ENCODE results near the gene ACKR2.
"Not testable (repeated sequence)": the region's sequence is repeated elsewhere in the genome, so short reads cannot be mapped to it uniquely, and the experiment has no call there.

ACKR2 gene

DNA sequence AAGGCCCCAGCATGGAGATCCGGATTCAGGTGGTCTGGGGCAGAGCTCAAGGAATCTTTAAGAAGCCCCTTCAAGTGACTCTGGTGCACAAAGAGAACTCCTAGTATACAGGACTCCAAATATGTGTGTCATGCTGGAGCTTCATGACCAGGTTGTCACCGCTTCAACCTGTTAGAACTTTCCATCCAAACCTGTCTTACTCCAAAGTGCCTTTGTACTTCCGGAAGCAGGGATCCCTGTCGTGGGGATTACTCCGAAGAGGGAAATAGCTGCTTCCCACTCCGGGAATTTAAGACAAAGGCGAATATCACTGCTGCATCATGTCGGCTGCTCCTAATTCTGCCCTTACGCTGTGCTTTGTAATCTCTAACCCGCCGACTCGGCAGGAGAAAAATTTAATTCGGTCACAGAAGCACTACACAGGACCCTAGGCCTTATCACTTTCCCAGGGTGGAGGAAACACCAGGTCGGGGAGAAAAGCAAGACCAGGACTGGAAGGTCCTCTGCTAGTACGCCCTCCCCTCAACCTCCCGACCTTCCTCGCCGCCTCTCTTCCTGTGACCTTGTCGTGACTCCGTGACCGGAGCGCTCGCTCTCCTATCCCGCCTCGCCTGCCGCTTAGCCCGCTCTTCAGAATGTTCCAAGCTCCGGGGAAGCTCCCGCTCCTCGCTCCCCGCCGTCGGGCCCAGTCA, 5.7 kb upstream of the ACKR2 start:
- H3K9me3 ChIP-seq (ENCODE audit: control insufficient read depth, low read length): no peaks in the 10 kb centered on the region
- H3K4me3 ChIP-seq (ENCODE audit: low read length): peak overlapping the region; percentile 59
- no peaks in the 10 kb centered on the region for H3K36me3 ChIP-seq (ENCODE audit: control insufficient read depth, insufficient read depth, low read length)
- peak overlapping the region; percentile 100 for H3K9ac ChIP-seq (ENCODE audit: low read length)
- H3K4me1 ChIP-seq (ENCODE audit: control insufficient read depth, insufficient read depth, low read length): peaks cover 21% of the 10 kb centered on the region
- no peaks in the 10 kb centered on the region for H3K27me3 ChIP-seq (ENCODE audit: control insufficient read depth, insufficient read depth, low read length)

DNA sequence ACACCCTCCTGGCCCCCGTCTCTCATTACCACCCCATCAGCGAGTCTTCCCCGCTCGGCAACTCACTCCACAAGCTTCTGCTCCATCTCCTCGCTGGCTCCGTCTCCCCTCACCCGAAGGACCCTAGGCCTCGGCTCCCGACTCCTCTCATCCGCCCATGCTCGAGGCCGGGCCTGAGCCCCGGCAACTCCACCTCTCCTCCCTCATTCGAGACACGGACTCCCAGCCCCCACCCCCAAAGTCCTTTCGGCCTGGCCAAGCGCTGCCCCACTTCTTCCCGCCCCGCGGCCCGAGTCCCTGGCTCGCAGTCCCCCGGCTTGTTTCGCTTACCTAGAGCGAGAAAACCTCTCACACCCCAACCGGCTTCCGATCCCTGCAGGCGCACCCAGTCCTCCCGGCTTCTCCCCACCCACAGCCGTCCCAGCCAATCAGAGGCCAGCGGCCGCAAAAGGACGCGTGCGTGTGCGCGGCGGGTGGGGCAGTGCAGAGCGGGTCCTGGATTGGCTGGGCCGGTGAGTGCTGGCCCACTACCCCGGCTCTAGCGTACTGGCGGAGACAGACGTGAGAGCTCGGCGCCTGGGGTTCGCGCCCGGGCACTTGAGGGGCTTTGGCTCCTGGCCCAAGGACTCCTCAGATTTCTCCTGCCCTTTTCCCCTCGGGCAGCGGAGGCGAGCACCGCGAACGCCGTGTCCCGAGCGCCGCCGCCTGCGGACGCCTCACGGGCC, 5.0 kb upstream of the ACKR2 start, which contains the start of gene HIGD1A:
TSS of gene HIGD1A (minus strand) at position 385 of the 725 bp plus-strand sequence. CDS start 10,237 bp downstream, outside the sequence.
- H3K9ac ChIP-seq (ENCODE audit: low read length): peak within 1 kb of the TSS; percentile 100
- peak within 1 kb of the TSS; percentile 59 for H3K4me3 ChIP-seq (ENCODE audit: low read length)
- no peaks in the 10 kb centered on the region for H3K36me3 ChIP-seq (ENCODE audit: control insufficient read depth, insufficient read depth, low read length)
- H3K9me3 ChIP-seq (ENCODE audit: control insufficient read depth, low read length): no peaks in the 10 kb centered on the region
- H3K27me3 ChIP-seq (ENCODE audit: control insufficient read depth, insufficient read depth, low read length): no peaks in the 10 kb centered on the region
- H3K4me1 ChIP-seq (ENCODE audit: control insufficient read depth, insufficient read depth, low read length): peaks cover 21% of the 10 kb centered on the region

DNA sequence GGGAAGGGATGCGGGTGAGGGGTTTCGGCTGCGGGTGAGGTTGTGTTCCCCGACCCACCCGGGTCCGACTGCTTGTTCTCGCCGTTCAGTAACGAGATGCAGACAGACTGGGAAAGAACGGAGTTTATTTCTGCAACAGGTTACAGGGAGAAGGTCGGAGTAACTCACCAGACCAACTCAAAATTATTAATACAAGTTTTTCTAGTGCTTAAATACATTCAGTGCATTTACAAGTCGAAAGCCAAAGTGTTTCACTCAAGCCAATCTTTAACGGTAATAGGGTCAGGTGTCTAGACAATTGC, 4.5 kb upstream of the ACKR2 start:
- no peaks in the 10 kb centered on the region for H3K36me3 ChIP-seq (ENCODE audit: control insufficient read depth, insufficient read depth, low read length)
- peaks cover 20% of the 10 kb centered on the region for H3K4me1 ChIP-seq (ENCODE audit: control insufficient read depth, insufficient read depth, low read length)
- H3K9me3 ChIP-seq (ENCODE audit: control insufficient read depth, low read length): no peaks in the 10 kb centered on the region
- H3K9ac ChIP-seq (ENCODE audit: low read length): peak overlapping the region; percentile 100
- H3K27me3 ChIP-seq (ENCODE audit: control insufficient read depth, insufficient read depth, low read length): no peaks in the 10 kb centered on the region
- H3K4me3 ChIP-seq (ENCODE audit: low read length): peak overlapping the region; percentile 26

DNA sequence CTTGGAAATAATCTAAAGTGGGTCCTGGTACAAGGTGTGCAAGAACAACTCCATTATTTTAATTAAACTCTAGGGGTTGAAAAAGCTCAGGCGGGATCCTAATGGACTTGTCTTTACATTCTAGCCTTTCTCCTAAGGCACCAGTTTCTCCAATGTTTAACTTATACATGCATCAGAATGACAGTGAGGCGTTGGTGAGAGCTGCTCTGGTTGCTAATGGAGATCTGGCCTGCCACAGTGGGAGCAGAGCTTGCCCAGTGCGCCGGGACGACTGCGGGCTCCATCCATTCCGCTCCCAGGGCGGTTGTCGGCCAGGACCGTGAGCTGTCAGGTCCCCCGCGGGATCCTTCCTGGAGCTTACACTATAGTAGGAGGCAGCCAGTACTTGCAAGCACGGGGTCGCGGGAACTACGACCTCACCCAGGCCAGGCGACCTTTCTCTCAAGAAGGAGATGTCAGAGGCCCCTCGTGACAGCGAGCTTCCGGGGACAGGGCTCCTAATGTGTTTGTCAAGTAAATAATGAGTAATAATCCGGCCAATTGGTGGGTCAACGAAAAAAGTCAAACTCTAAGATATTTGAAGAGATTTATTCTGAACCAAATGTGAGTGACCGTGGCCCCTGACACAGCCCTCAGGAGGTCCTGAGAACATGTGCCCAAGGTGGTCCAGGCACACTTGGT, 4.0 kb upstream of the ACKR2 start:
- Histone ChIP-seq H3K36me3 (ENCODE audit: control insufficient read depth, insufficient read depth, low read length) (no peaks in the 10 kb centered on the region), H3K27me3 (ENCODE audit: control insufficient read depth, insufficient read depth, low read length) (no peaks in the 10 kb centered on the region), H3K4me3 (ENCODE audit: low read length) (peak overlapping the region; percentile 26), H3K9ac (ENCODE audit: low read length) (peak overlapping the region; percentile 100), H3K9me3 (ENCODE audit: control insufficient read depth, low read length) (no peaks in the 10 kb centered on the region), H3K4me1 (ENCODE audit: control insufficient read depth, insufficient read depth, low read length) (peaks cover 16% of the 10 kb centered on the region)

DNA sequence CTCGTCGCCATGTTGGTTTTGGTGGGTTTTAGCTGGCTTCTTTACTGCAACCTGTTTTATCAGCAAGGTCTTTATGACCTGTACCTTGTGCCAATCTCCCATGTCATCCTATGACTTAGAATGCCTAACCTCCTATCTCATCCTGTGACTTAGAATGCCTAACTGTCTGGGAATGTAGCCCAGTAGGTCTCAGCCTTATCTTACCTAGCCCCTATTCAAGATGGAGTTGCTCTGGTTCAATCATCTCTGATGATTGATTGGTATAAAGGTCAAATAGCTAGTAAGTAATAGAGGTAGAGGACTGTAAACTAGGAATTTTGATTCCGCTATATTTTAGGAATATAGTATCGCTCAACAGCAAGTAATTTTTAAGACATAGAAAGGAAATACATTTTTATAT, 1.3 kb upstream of the ACKR2 start:
- Histone ChIP-seq H3K27me3 (ENCODE audit: control insufficient read depth, insufficient read depth, low read length) (no peaks in the 10 kb centered on the region), H3K9me3 (ENCODE audit: control insufficient read depth, low read length) (no peaks in the 10 kb centered on the region), H3K4me3 (ENCODE audit: low read length) (no peak overlapping the region), H3K36me3 (ENCODE audit: control insufficient read depth, insufficient read depth, low read length) (no peaks in the 10 kb centered on the region), H3K4me1 (ENCODE audit: control insufficient read depth, insufficient read depth, low read length) (peaks cover 5% of the 10 kb centered on the region), H3K9ac (ENCODE audit: low read length) (no peak overlapping the region)

DNA sequence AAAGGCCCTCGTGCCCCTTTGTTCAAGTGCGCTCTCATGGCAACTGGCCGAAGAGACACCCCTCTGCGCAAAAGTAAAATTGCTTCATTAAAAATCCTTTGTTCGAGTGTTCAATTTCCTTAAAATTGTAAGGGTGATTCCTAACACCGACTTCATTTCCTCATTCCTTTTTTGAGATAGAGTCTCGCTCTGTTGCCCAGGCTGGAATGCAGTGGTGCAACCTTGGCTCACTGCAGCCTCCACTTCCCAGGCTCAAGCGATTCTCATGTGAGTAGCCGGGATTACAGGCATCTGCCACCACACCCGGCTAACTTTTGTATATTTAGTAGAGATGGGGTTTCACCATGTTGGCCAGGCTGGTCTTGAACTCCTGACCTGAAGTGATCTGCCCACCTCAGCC, 1.5 kb downstream of the ACKR2 start:
- peaks cover 16% of the 10 kb centered on the region for H3K4me1 ChIP-seq (ENCODE audit: control insufficient read depth, insufficient read depth, low read length)
- not testable (repeated sequence) for H3K9me3 ChIP-seq (ENCODE audit: control insufficient read depth, low read length); H3K4me3 ChIP-seq (ENCODE audit: low read length); H3K36me3 ChIP-seq (ENCODE audit: control insufficient read depth, insufficient read depth, low read length); H3K9ac ChIP-seq (ENCODE audit: low read length); H3K27me3 ChIP-seq (ENCODE audit: control insufficient read depth, insufficient read depth, low read length)

DNA sequence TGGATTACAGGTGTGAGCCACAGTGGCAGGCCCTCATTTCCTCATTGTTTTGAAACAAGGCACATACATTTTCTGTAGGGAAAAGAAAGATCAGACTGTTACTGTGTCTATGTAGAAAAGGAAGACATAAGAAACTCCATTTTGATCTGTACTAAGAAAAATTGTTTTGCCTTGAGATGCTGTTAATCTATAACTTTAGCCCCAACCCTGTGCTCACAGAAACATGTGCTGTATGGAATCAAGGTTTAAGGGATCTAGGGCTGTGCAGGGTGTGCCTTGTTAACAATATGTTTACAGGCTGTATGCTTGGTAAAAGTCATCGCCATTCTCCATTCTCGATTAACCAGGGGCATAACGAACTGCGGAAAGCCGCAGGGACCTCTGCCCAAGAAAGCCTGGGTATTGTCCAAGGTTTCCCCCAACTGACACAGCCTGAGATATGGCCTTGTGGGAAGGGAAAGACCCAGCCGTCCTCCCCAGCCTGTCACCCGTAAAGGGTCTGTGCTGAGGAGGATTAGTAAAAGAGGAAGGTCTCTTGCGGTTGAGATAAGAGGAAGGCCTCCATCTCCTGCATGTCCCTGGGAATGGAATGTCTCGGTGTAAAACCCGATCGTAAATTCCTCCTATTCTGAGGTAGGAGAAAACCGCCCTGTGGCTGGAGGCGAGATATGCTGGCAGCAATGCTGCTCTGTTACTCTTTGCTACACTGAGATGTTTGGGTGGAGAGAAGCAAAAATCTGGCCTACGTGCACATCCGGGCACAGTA, 2.1 kb downstream of the ACKR2 start:
- not testable (repeated sequence) for H3K9me3 ChIP-seq (ENCODE audit: control insufficient read depth, low read length); H3K9ac ChIP-seq (ENCODE audit: low read length); H3K27me3 ChIP-seq (ENCODE audit: control insufficient read depth, insufficient read depth, low read length); H3K36me3 ChIP-seq (ENCODE audit: control insufficient read depth, insufficient read depth, low read length); H3K4me3 ChIP-seq (ENCODE audit: low read length)
- peaks cover 20% of the 10 kb centered on the region for H3K4me1 ChIP-seq (ENCODE audit: control insufficient read depth, insufficient read depth, low read length)

DNA sequence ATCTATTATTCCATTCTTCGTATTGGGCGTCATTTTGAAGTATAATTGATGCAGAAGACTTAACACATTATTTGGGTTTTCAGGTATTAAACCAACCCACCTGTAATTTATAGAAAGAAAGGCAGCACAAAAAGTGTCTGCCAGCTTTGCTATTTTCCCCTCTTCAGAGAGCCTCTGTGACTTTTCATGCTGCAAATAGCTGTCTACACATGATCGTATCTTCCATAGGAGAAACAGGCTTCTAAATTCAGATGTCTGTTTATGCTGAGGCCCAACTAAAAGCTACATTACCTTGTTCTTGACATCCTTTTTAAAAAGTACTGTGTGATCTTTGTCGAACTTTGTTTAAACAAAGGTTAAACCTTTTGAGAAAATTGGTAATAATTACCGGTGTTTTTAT, 5.0 kb downstream of the ACKR2 start:
- H3K9me3 ChIP-seq (ENCODE audit: control insufficient read depth, low read length): no peaks in the 10 kb centered on the region
- H3K36me3 ChIP-seq (ENCODE audit: control insufficient read depth, insufficient read depth, low read length): no peaks in the 10 kb centered on the region
- H3K4me1 ChIP-seq (ENCODE audit: control insufficient read depth, insufficient read depth, low read length): peaks cover 23% of the 10 kb centered on the region
- no peak overlapping the region for H3K4me3 ChIP-seq (ENCODE audit: low read length)
- H3K27me3 ChIP-seq (ENCODE audit: control insufficient read depth, insufficient read depth, low read length): no peaks in the 10 kb centered on the region
- H3K9ac ChIP-seq (ENCODE audit: low read length): no peak overlapping the region

DNA sequence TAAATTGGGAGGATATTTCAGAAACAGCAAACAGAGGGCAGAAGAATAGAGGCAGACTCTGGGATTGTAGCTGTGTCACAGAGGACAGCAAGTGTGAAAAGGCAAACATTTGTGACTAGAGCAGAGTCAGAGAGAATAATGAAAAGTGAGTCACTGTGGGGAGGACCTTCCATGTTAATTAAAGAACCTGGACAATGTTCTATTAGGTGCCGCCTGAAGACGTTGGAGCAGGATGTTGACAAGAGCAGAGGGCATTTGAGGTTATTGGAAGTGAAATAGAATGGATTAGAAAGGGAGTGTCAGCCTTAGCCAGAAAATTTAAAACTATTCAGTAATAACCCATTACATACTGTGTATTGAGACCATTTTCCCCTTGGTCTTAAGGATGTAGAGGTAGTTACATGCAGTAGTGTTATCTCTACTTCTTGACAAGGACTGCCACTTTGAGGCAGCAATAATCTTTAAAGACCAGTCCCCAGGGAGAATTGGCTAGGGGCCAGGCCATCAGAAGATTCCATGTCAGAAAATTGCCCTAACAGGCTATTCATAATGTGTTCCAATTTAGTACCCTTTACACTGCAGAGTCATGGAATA, 5.8 kb downstream of the ACKR2 start:
- Histone ChIP-seq H3K9ac (ENCODE audit: low read length) (no peak overlapping the region), H3K36me3 (ENCODE audit: control insufficient read depth, insufficient read depth, low read length) (no peaks in the 10 kb centered on the region), H3K4me3 (ENCODE audit: low read length) (no peak overlapping the region), H3K9me3 (ENCODE audit: control insufficient read depth, low read length) (no peaks in the 10 kb centered on the region), H3K27me3 (ENCODE audit: control insufficient read depth, insufficient read depth, low read length) (no peaks in the 10 kb centered on the region), H3K4me1 (ENCODE audit: control insufficient read depth, insufficient read depth, low read length) (peaks cover 31% of the 10 kb centered on the region)

DNA sequence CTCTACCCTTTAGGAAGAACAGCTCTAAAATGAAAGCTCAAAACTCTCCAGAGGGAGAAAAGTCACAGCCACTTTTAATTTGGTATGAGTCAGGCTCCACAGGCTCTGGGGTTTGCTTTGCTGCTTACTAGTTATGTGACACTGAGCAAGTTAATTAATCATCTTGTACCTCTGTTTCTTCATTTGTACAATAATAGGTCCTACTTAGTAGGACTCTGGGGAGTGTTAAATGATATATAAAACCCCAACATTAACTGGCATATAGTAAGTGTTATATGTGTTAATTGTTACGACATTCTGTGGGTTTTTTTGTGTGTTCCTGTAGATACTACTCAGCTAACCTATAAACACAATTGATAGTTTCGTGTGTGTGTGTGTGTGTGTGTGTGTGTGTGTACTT, 6.6 kb downstream of the ACKR2 start:
- H3K36me3 ChIP-seq (ENCODE audit: control insufficient read depth, insufficient read depth, low read length): no peaks in the 10 kb centered on the region
- H3K4me3 ChIP-seq (ENCODE audit: low read length): no peak overlapping the region
- no peak overlapping the region for H3K9ac ChIP-seq (ENCODE audit: low read length)
- peaks cover 34% of the 10 kb centered on the region for H3K4me1 ChIP-seq (ENCODE audit: control insufficient read depth, insufficient read depth, low read length)
- H3K27me3 ChIP-seq (ENCODE audit: control insufficient read depth, insufficient read depth, low read length): no peaks in the 10 kb centered on the region
- H3K9me3 ChIP-seq (ENCODE audit: control insufficient read depth, low read length): no peaks in the 10 kb centered on the region

DNA sequence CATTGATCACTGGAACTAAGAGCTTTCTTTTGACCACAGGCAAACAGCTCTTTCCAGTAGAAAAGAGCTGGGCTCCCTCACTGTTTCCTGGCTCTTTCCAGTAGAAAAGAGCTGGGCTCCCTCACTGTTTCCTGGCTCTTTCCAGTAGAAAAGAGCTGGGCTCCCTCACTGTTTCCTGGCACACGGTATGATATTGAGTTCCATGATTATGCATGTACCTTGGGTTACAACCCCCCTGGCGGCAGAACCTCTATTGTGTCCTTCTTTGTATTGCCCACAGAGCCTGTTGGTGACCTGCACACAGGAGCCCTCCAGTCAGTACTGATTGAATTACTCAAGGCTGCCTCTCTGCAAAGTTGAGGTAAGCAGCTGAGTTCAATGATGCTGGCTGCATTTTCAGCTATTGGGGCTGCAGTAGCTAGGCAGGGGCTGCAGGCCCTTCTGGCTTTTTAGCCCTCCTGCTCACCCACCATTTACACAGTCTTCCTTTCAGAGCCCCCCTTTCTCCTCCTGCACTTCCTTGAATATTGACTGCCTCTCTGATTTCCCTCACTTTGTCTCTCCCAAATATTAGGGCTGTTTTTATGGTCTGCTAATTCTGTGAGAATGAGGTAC, 10.2 kb downstream of the ACKR2 start:
- H3K36me3 ChIP-seq (ENCODE audit: control insufficient read depth, insufficient read depth, low read length): no peaks in the 10 kb centered on the region
- no peaks in the 10 kb centered on the region for H3K9me3 ChIP-seq (ENCODE audit: control insufficient read depth, low read length)
- no peak overlapping the region for H3K9ac ChIP-seq (ENCODE audit: low read length)
- H3K4me3 ChIP-seq (ENCODE audit: low read length): no peak overlapping the region
- H3K4me1 ChIP-seq (ENCODE audit: control insufficient read depth, insufficient read depth, low read length): peaks cover 43% of the 10 kb centered on the region
- no peaks in the 10 kb centered on the region for H3K27me3 ChIP-seq (ENCODE audit: control insufficient read depth, insufficient read depth, low read length)

Data from mucosa of stomach (tissue), 1 donor.